GM19324 (cell line): ENCODE results near the gene VIP.
"Not testable (repeated sequence)": the region's sequence is repeated elsewhere in the genome, so short reads cannot be mapped to it uniquely, and the experiment has no call there.

Source experiments
- ATAC-seq: cut with Tn5 transposase; IDR thresholded peaks from one replicate; pipeline ENCODE4 v1.9.1; 2021; ENCODE audit warnings: mild to moderate bottlenecking, moderate library complexity; ENCODE audit not compliant: unreplicated experiment, low FRiP score

Gene VIP

GRCh38 chr6:152750694-152751093, at the start of gene VIP:
Gene VIP, plus strand, starts transcription at chr6:152750797. Its CDS starts 1,381 bp downstream, at chr6:152752178.
- no peak for ATAC-seq

DNA sequence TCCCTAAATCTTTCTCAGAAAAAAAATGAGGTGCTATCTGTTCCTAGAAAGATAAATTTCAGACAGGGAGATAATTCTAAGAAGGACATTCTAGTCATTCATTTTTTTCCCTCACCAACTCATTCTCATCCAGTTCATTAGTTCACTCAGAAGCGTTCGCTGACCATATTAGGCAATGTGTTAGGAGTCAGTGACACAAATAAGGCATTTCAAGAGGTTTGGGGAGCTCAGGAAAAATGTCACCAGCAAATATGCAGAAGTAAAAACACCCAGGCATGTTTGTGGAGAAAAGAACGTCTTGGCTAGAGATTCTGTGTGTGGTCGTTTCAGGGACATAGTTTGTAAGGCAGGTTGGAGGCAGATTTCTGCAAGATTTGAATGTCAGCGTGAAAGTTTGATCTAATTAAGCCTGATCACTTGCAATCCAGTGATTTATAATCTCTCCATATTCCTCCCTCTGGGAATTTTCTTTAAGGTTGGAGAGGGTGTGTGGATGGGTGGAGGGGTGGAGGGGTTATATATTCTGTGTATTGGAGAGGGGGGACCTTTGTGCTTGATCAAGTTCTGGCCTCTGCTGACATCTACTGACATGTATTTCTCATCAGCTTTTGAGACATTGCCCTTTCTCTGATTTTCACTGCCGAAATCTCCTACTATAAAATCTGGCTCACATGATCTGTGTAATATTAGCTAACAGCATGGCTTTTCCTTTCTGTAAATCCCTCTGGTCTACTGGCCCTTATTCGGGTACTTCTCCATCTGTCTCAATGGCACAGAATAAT, 49.3 kb upstream of the VIP start:
- no peak for ATAC-seq

DNA sequence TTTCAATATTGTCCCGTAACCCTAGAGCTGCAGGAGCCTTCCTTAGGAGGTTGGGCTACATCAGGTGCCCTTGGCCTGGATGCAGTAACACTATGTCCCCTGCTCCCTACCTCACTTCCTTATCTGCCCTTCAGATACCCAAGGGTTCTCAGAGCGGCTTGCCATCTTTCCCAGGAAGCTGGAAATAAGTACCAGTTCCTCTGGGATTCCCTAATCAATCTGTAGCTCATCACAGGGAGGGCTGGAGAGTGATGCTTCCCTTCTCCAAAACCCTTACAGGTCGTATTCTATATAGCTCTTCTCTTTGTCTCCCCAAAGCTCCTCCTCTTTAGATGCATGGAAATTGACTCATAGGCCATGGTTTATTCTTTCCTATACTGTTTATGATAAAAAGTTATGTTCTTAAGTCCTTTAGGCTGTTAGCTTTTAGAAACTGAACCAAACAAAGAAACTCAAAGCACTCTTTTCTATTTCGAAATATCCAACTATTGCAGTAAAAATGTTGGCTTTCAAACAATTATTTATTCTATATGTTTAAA, 48.7 kb upstream of the VIP start:
- no peak for ATAC-seq

DNA sequence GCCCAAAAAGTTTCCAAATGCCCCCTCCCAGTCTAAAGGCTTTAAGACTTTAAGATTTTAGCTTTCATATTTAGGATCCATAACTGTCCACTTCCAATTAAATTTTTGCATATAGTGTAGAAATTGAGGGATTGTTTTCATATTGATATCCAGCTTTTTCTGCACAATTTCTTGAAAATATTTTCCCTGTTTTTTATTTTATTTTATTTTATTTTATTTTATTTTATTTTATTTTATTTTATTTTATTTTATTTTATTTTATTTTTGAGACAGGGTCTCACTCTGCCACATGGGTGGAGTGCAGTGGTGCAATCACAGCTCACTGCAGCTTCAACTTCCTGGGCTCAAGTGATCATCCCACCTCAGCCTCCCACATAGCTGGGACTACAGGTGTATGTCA, 46.8 kb upstream of the VIP start:
- ATAC-seq: not testable (repeated sequence)

DNA sequence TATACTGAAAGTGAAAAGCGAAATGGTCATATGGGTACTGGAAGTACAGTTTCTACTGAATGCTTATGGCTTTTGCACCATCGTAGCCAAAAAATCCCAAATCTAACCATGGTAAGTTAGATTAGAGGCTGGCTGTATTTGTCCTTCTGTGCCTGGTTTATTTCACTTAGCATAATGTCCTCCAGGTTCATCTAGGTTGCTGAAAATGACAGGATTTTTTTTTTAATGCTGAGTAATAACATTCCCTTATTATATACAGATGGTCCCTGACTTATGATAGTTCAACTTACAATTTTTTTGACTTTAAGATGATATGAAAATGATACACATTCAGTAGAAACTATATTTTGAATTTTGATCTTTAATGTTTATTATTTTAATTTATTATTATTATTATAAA, 45.3 kb upstream of the VIP start:
- no peak for ATAC-seq

DNA sequence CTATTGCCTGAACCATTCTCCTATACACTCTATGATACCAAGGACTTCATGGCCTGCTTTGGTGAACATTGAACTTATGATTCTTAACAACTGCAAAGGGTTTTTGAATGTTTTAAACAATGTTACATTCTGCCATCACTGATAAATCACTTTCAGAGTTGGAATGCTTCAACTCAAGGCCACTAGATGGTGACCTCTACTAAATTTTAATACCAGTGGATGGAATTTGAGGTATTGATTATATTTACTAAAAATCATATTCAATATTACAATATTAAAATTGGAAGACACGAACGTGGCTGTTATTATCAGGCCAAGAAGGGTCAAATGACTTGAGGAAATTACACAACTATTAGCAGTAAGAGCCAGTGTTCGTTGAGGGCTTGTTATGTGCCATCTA, 34.3 kb upstream of the VIP start:
- no peak for ATAC-seq

GRCh38 chr6:152720974-152721373, 29.6 kb upstream of the VIP start:
- ATAC-seq: no peak

- ATAC-seq: no peak
These were observed 28.6 kb upstream of the VIP start for GRCh38 chr6:152721956-152722355.

GRCh38 chr6:152723398-152723797, 27.2 kb upstream of the VIP start:
- no peak for ATAC-seq

- no peak for ATAC-seq
These were observed 24.3 kb upstream of the VIP start for GRCh38 chr6:152726313-152726712.

DNA sequence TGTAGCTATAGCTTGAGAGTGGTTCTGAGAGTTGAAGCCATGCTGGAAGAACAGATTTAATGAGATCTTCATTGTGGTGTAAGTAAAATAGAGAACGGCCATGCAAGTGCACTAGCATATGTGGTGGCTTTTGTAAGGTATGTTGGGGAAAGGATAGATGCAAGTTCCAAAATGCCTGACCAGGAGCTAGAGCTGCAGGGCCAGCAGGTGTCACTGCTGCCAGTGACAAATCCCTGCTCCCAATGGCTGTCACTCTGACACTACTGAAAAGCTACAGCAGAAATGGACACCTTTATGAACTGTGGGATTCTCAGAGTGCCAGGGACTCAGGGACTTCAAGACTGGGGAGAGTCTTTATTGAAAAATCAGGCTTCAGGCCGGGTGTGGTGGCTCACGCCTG, 23.1 kb upstream of the VIP start:
- ATAC-seq: no peak

GRCh38 chr6:152734630-152735029, 16.0 kb upstream of the VIP start:
- ATAC-seq: no peak

- no peak for ATAC-seq
These were observed 13.8 kb upstream of the VIP start for GRCh38 chr6:152736687-152737273.

DNA sequence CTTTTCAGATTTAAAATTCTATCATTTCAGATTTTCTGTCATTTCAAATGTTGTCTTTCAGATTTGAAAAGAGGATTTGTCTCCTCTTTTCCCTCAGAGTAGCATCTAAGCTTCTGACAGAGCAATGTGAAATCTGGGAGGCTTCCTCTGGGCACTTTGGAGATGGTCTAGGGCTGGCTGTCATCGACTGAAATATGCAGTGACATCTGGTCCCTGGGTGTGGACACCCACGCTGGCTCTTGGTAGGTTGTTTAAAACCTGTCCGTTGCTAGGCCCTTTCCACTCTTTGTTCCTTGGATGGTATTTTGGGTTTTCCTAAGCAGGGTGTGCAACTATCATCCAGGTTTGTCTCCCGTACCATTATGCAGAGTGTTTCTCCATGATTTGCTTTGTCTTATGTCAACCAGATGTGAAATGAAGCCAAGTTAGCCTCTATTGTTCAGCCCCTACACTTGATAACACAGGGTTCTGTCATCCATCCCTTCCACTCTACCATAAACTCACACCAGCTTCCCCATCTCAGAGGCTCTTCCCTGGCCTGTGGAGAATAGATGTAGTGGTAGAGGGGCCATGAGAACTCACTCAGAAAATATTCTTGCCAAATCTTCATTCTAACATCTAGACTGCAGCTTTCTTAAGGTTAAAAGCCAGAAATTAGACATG, 5.0 kb upstream of the VIP start:
- no peak for ATAC-seq

DNA sequence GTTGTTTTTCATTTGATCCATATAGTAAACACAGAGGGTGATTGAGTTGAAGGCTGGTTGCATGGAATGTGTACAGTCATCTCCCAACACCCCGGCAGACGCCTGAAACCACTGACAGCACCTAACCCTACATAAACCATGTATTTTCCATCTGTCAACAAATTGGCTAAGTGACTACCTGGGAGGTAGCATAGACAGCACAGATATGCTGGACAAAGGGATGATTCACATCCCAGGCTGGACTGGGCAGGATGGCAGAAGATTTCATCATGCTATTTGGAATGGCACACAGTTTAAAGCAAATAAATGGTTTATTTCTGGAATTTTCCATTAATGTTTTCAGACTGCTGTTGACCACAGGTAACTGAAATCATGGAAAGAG, 4.4 kb upstream of the VIP start:
- ATAC-seq: no peak

GRCh38 chr6:152748843-152749242, 1.8 kb upstream of the VIP start:
- no peak for ATAC-seq

DNA sequence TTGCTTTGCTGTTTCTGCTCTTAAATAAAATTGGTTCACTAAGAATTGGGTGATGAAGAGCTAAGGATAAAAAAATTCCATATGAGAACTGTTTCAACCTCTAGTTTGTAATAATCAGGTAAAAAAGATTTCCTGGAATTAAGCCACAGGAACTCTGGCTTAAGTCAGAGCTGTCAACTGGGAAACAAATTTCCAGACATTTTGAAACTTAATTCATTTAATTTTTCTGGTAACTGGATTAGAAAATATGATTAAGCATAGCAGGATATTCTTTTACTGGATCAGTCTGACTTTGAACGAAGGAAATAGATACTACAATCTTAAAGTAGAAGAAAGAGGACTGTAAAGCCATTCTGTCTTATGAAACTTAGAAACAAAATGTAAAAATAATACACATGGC, 1.3 kb upstream of the VIP start:
- ATAC-seq: no peak

- no peak for ATAC-seq
These were observed 14.7 kb downstream of the VIP start for GRCh38 chr6:152765331-152765730.

DNA sequence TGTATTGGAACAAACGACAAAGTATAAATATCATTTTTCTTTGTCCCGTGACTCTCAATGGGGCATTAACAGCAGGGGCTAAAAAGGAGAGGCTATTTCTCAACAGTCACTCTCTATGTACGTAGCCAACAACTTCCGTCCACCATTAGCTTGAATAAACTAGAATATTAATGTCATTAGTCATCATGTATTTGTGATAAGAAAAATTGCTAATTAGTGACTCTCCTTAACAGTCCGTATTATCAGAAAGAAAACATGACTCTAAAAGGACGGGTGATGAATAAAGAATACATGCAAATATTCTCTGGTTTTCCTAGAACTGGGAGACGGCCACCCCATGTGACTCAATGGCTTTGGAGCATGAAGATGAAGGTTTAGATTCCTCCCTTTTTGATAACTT, 18.6 kb downstream of the VIP start:
- no peak for ATAC-seq

DNA sequence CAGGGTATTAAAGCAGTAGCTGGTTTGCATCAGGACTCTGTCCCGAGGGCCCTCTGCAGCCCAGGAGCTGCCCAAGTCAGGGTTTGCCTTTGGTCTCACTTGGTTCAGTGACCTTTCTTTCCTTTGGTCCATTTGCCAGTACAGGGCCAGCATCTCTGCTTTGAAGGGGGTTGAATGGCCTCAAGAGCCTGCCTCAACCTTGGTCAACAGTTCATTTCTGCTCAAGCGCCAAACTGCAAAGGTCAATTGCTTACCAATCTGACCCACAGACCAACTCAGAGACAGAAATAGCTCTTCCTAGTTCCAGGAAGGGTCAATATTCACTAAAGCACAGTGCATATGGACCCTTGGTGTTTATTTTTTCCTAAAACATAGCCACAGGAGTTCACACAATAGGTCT, 19.4 kb downstream of the VIP start:
- ATAC-seq: no peak

- ATAC-seq: no peak
These were observed 20.6 kb downstream of the VIP start for GRCh38 chr6:152771061-152771687.
